GM12878 (cell line): ENCODE data around the gene APCDD1L.

Experiments used
- CEBPB ChIP-seq, 2 experiments: fragments of 150-350 bp in 1 of 2; IDR thresholded peaks; 2 replicates each; pipeline ENCODE4 v1.6.1; 2012 to 2014; ENCODE audit warnings: low read depth in 2 of 2, low read length in 2 of 2, borderline replicate concordance in 1 of 2, inconsistent platforms in 1 of 2
- FOXM1 ChIP-seq: IDR thresholded peaks from 2 replicates; pipeline ENCODE4 v1.6.1; 2012; ENCODE audit warnings: low read depth, mild to moderate bottlenecking, inconsistent platforms, low read length, moderate library complexity
- GABPA ChIP-seq: IDR thresholded peaks from 2 replicates; pipeline ENCODE4 v1.6.1; 2014; ENCODE audit warnings: antibody characterized with exemption, low read depth, mild to moderate bottlenecking, inconsistent platforms
- PAX8 ChIP-seq: fragments of 450-650 bp; IDR thresholded peaks from 2 replicates; pipeline ENCODE4 v1.6.1; 2017; ENCODE audit warnings: mild to moderate bottlenecking, moderate library complexity
- POLR2A ChIP-seq: IDR thresholded peaks from 2 replicates; pipeline ENCODE4 v1.6.1; 2011; ENCODE audit warnings: low read depth, mild to moderate bottlenecking, low read length
- SIN3A ChIP-seq: IDR thresholded peaks from 2 replicates; pipeline ENCODE4 v1.6.1; 2012; ENCODE audit warnings: low read depth, low read length, improper control_type of control experiment
- SRF ChIP-seq, 2 experiments: IDR thresholded peaks; 2 replicates each; pipeline ENCODE4 v1.6.1; 2011; ENCODE audit warnings: low read depth in 2 of 2, low read length in 2 of 2, mild to moderate bottlenecking in 1 of 2, moderate library complexity in 1 of 2
- TF ChIP-seq, protein P1 (sequence below): fragments of 450-650 bp; IDR thresholded peaks from 2 replicates; pipeline ENCODE4 v1.6.1; 2016; ENCODE audit warnings: mild to moderate bottlenecking
- TF ChIP-seq, protein P2 (sequence below): IDR thresholded peaks from 2 replicates; pipeline ENCODE4 v1.6.1; 2012; ENCODE audit warnings: low read depth, low read length, improper control_type of control experiment

DNA sequence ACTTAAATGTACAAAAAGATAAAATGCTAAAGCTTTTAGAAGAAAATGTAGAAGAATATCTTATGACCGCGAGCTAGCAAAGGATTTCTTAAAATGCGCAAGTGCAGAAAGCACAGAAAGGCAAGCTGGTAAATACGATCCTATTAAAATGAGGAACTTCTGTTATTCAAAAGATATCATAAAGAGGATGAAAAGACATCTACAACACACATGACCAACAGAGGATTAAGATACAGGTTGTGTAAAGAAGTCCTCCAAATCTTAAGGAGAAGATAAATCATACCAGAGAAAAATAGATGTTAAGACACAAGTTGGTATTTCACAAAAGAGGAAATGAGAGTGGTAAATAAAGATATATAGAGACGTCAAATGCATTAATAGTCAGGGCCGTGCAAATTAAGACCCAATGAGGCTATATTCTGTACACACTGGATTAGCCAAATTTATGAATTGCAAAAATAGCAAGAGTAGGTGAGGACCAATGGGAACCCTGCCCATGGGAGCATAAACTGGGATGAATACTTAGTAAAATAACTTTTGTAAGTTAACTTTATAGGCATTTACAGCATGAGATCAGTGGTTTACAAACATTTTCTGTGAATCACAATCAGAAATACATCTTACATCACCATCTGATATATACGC, 23.0 kb downstream of the APCDD1L start:
- TF ChIP-seq GABPA (no peak), FOXM1 (no peak), PAX8 (no peak), CEBPB (IDR thresholded peaks at IDR 0.05; ENCODE audit: borderline replicate concordance in 1 of 2, low read depth in 2 of 2, low read length in 2 of 2) (no peak), SIN3A (no peak), SRF (IDR thresholded peaks at IDR 0.05; ENCODE audit: low read depth in 2 of 2, low read length in 2 of 2) (no peak), POLR2A (no peak)
- TF ChIP-seq, protein P1, sequence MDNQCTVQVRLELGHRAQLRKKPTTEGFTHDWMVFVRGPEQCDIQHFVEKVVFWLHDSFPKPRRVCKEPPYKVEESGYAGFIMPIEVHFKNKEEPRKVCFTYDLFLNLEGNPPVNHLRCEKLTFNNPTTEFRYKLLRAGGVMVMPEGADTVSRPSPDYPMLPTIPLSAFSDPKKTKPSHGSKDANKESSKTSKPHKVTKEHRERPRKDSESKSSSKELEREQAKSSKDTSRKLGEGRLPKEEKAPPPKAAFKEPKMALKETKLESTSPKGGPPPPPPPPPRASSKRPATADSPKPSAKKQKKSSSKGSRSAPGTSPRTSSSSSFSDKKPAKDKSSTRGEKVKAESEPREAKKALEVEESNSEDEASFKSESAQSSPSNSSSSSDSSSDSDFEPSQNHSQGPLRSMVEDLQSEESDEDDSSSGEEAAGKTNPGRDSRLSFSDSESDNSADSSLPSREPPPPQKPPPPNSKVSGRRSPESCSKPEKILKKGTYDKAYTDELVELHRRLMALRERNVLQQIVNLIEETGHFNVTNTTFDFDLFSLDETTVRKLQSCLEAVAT: no peak
- TF ChIP-seq, protein P2, sequence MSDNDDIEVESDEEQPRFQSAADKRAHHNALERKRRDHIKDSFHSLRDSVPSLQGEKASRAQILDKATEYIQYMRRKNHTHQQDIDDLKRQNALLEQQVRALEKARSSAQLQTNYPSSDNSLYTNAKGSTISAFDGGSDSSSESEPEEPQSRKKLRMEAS: no peak
